Right ventricle myocardium inferior (tissue), 1 donor: ENCODE measurements around the gene KIF26A. TPM values are rescaled to one million over a fixed set of nuclear protein-coding genes. Genes with fewer than 3 reads are reported as not detected.
A peak's percentile ranks its signal among the peaks of the same experiment; 100 is the strongest.

Experiments
- ATAC-seq: fragments of 200-7000 bp; cut with Tn5 transposase; one replicate; pipeline ENCODE4 v1.9.1; 2020; ENCODE audit warnings: mild to moderate bottlenecking, moderate library complexity
- DNase-seq: peaks from one replicate; pipeline ENCODE4 v3.0.0; 2021; ENCODE audit errors: missing footprints
- intact Hi-C: fragments of 100-400 bp; cut with DNase I; formaldehyde crosslinking; loops from one replicate; pipeline ENCODE4 v1.11.0; 2022
- total RNA-seq: library from RNA; stranded (reverse); fragmentation: NEBNext Ultra II Directional; extraction: Animal tissue kit (Norgen Biotek cat#: 25700); gene quantifications from one replicate; pipeline ENCODE4 v1.2.1, GENCODE V29; 2021
- donor health status: DM: no; HTN: yes; CAD: no; lungs with severe emphysema.

KIF26A gene
- total RNA-seq, 1 donor from 2014 or later = 6.4 TPM

- ATAC-seq = no peak
- DNase-seq = peak; percentile 55
- intact Hi-C loops = no loop called here
Observed at GRCh38 chr14:104121142-104121541, 17.2 kb upstream of the KIF26A start.

- DNase-seq (no peak), ATAC-seq (no peak)
- intact Hi-C loops = no loop called here
Observed at GRCh38 chr14:104123879-104124278, 14.5 kb upstream of the KIF26A start.

- no peak for ATAC-seq
- DNase-seq = no peak
- intact Hi-C loops = no loop called here
Observed at GRCh38 chr14:104125011-104125410, 13.4 kb upstream of the KIF26A start.

- DNase-seq (no peak), ATAC-seq (no peak)
- intact Hi-C loops = no loop called here
Observed at GRCh38 chr14:104126753-104127152, 11.6 kb upstream of the KIF26A start.

- ATAC-seq (no peak), DNase-seq (peak; percentile 5)
- intact Hi-C loops = no loop called here
Observed at GRCh38 chr14:104128981-104129380, 9.4 kb upstream of the KIF26A start.

- intact Hi-C loops = no loop called here
- no peak for ATAC-seq
- DNase-seq = no peak
Observed at GRCh38 chr14:104129556-104129955, 8.8 kb upstream of the KIF26A start.

- intact Hi-C loops = loop anchor here (1.0 kb wide), 1 partner anchor 53 kb away; no protein-coding TSS in a partner anchor
- DNase-seq (peak; percentile 77), ATAC-seq (peak; percentile 83)
Observed at GRCh38 chr14:104130974-104131651, 7.3 kb upstream of the KIF26A start.

- intact Hi-C loops = loop anchor here (1.0 kb wide), 1 partner anchor 54 kb away; no protein-coding TSS in a partner anchor
- DNase-seq (peak; percentile 21), ATAC-seq (no peak)
Observed at GRCh38 chr14:104131968-104132732, 6.2 kb upstream of the KIF26A start.

GRCh38 chr14:104132981-104133380 is 5.4 kb upstream of the KIF26A start:
- ATAC-seq = no peak
- DNase-seq = no peak
- intact Hi-C loops = no loop called here

- ATAC-seq (no peak), DNase-seq (peak; percentile 50)
- intact Hi-C loops = no loop called here
Observed at GRCh38 chr14:104133496-104133895, 4.9 kb upstream of the KIF26A start.

GRCh38 chr14:104134061-104134965 is 4.1 kb upstream of the KIF26A start:
- peak; percentile 57 for DNase-seq
- intact Hi-C loops = no loop called here

GRCh38 chr14:104135121-104135903 is 3.1 kb upstream of the KIF26A start:
- DNase-seq = peak; percentile 45
- intact Hi-C loops = loop anchor here (5.0 kb wide), 2 partner anchors 207 to 507 kb away; no protein-coding TSS in a partner anchor

More at GRCh38 chr14:104134061-104134965, 4.1 kb upstream of the KIF26A start:
- no peak for ATAC-seq

GRCh38 chr14:104135904-104136471 is 2.4 kb upstream of the KIF26A start:
- ATAC-seq (no peak), DNase-seq (no peak)
- intact Hi-C loops = loop anchor here (5.0 kb wide), 2 partner anchors 206 to 506 kb away; no protein-coding TSS in a partner anchor

More at GRCh38 chr14:104135121-104135903, 3.1 kb upstream of the KIF26A start:
- ATAC-seq = no peak

- intact Hi-C loops = loop anchor here (1.0 to 5.0 kb wide), 5 partner anchors 88 to 506 kb away; no protein-coding TSS in a partner anchor
- no peak for ATAC-seq
- peak; percentile 61 for DNase-seq
Observed at GRCh38 chr14:104136472-104137296, 1.7 kb upstream of the KIF26A start.

- ATAC-seq (peak; percentile 88), DNase-seq (peak; percentile 79)
- intact Hi-C loops = loop anchor here (1.0 to 5.0 kb wide), 6 partner anchors 47 to 505 kb away; no protein-coding TSS in a partner anchor
Observed at GRCh38 chr14:104137297-104138097, 890 bp upstream of the KIF26A start.
